Upper lobe of left lung (tissue), 6 donors: ENCODE data around the gene BCL10. TPM values are rescaled to one million over a fixed set of nuclear protein-coding genes. Genes with fewer than 3 reads are reported as not detected.

ENCODE experiments used
- ATAC-seq, 2 donors: fragments of 200-7000 bp; cut with Tn5 transposase; one replicate each; pipeline ENCODE4 v1.9.1; 2022; ENCODE audit warnings: mild to moderate bottlenecking in 2 of 2, moderate library complexity in 2 of 2; ENCODE audit not compliant: low FRiP score in 2 of 2
- DNase-seq, 2 donors: peaks; one replicate each; pipeline ENCODE4 v3.0.0-alpha.2; 2019 to 2020
- H3K27ac ChIP-seq, 4 donors: fragments of 200-600 bp; sonication (generic); one replicate each; pipeline ENCODE4 v1.5.1; 2016 to 2019
- H3K27me3 ChIP-seq, 4 donors: fragments of 200-600 bp; sonication (generic); one replicate each; pipeline ENCODE4 v1.5.1; 2017 to 2019
- H3K36me3 ChIP-seq, 4 donors: fragments of 200-600 bp; sonication (generic); one replicate each; pipeline ENCODE4 v1.5.1; 2016 to 2019
- H3K4me1 ChIP-seq, 4 donors: fragments of 200-600 bp; sonication (generic); one replicate each; pipeline ENCODE4 v1.5.1; 2018 to 2019
- H3K4me3 ChIP-seq, 4 donors: fragments of 200-600 bp; sonication (generic); one replicate each; pipeline ENCODE4 v1.5.1; 2017 to 2019; ENCODE audit warnings: mild to moderate bottlenecking in 2 of 4, moderate library complexity in 1 of 4
- H3K9me3 ChIP-seq, 4 donors: fragments of 200-600 bp; sonication (generic); one replicate each; pipeline ENCODE4 v1.5.1; 2018 to 2019
- EP300 ChIP-seq, 4 donors: sonication (generic); formaldehyde crosslinking; IDR thresholded peaks; one replicate each; pipeline ENCODE4 v1.5.1; 2017; ENCODE audit warnings: antibody characterized with exemption in 4 of 4, control low read depth in 2 of 4
- POLR2A ChIP-seq, 4 donors: fragments of 450-650 bp; IDR thresholded peaks; one replicate each; pipeline ENCODE4 v1.5.1; 2016 to 2017; ENCODE audit warnings: antibody characterized with exemption in 4 of 4, mild to moderate bottlenecking in 2 of 4
- POLR2AphosphoS5 ChIP-seq, 2 donors: sonication (generic); formaldehyde crosslinking; IDR thresholded peaks; one replicate each; pipeline ENCODE4 v1.5.1; 2017; ENCODE audit warnings: antibody characterized with exemption in 2 of 2
- WGBS, 2 donors: methylation state at CpG; one replicate each; pipeline ENCODE4 v1.1.5; 2017 to 2018; 5-methylcytosine and 5-hydroxymethylcytosine counted together
- total RNA-seq, 6 donors: library from RNA; depleted of rRNA in 4 of 6; stranded (reverse); fragments of >200 nt in 4 of 6; gene quantifications; one replicate each; pipeline versions ENCODE4 v1.1.0 to v1.2.1, GENCODE V29; 2016 to 2021
- TF ChIP-seq, protein P1 (sequence below), 6 experiments: fragments of 450-650 bp in 4 of 6; fragments of 200-600 bp in 2 of 6; sonication (generic) in 2 of 6; IDR thresholded peaks; one replicate each; pipeline ENCODE4 v1.5.1; 2016 to 2019; ENCODE audit warnings: antibody characterized with exemption in 6 of 6
- donor health status: DM: no; HTN: no; CAD: no; lungs with moderate emphysema.
- donor health status: DM: no; HTN: yes; CAD: no; lungs with severe emphysema.

The BCL10 gene
- total RNA-seq, 6 donors from 2014 or later: 14.5 to 31.0 (median 20.4) TPM

DNA sequence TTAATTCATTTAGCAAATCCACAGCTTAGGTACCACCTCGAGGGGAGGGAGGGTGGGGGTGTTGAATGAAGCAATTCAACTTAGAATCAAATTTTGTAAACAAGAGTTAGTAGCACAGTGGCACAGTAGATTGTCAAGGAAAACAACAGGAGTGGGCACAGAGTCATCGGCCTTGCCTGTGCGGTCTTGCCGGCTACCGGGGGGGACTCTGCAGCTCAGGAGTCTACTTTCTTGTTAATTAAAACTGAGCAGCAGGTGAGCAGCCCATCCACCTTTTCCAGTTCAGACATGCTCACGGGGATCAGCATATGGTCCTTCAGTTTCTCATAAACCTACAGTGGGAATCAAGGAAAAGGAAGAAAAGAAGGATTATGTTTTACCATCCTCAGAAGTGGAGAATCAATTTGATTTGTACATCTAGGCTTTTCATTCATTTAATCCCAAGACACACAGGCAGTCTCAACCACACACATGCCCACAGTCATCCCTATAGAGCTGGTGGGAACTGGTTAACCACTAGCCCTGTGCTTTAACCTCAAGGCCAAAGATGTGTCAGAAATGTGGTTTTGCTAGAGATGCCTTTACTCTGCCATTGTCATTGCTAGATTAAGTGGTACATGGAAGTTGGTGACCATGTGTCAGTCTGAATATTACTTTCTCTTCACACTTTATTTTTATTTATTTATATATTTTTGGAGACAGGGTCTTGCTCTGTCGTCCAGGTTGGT is 45.0 kb upstream of the BCL10 start:
- no peaks in the 10 kb centered on the region for H3K27me3 ChIP-seq
- H3K9me3 ChIP-seq: no peaks in the 10 kb centered on the region
- WGBS, 2 donors: 84 to 88% methylated on average over 7 of the region's 7 CpGs
- no peak overlapping the region for H3K27ac ChIP-seq
- H3K36me3 ChIP-seq: no peaks in the 10 kb centered on the region
- TF ChIP-seq, protein P1, sequence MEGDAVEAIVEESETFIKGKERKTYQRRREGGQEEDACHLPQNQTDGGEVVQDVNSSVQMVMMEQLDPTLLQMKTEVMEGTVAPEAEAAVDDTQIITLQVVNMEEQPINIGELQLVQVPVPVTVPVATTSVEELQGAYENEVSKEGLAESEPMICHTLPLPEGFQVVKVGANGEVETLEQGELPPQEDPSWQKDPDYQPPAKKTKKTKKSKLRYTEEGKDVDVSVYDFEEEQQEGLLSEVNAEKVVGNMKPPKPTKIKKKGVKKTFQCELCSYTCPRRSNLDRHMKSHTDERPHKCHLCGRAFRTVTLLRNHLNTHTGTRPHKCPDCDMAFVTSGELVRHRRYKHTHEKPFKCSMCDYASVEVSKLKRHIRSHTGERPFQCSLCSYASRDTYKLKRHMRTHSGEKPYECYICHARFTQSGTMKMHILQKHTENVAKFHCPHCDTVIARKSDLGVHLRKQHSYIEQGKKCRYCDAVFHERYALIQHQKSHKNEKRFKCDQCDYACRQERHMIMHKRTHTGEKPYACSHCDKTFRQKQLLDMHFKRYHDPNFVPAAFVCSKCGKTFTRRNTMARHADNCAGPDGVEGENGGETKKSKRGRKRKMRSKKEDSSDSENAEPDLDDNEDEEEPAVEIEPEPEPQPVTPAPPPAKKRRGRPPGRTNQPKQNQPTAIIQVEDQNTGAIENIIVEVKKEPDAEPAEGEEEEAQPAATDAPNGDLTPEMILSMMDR (IDR thresholded peaks at IDR 0.05): no peak
- no peak for TF ChIP-seq POLR2AphosphoS5 (IDR thresholded peaks at IDR 0.05)
- TF ChIP-seq EP300 (IDR thresholded peaks at IDR 0.05): no peak
- no peak for TF ChIP-seq POLR2A (IDR thresholded peaks at IDR 0.05)
- peaks cover 0 to 2% (median 0%) of the 10 kb centered on the region in 4 donors for H3K4me1 ChIP-seq
- no peak overlapping the region for H3K4me3 ChIP-seq
- ATAC-seq: no peak
- no peak for DNase-seq

DNA sequence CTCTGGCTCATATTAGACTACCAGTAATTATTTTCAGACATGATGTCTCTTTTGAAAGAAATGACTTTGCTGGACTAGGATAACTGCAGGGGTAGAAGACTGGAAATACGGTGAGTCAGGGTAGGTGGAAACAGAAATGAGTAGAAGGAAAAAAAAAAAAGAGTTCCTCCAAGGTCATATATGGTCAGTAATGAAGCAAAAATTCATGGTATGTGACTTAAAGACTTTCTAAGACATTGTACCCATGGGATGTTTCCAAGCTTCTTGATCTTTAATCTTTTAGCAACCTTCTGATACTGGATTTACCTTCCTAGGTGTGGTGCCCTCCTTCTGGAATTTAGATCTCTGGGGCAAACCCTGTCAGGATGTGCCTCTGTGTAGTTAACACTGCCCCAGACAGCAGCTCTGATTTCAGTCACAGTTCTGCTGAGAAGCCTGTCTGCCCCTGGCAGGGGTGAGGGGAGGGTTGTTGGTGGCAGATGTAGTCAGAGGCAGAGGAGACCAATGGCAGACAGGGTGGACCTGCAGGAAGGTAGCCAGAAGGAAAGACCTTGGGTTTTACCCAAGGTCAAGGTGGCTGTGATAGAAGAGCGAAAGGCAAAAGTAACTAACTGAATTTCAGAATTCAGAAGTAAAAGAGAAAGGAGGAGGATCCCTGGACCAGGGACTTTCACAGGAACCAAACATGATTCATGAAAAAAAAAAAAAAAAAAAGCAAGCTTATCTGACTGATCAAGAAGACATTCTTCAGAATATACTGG is 44.1 kb upstream of the BCL10 start:
- Histone ChIP-seq H3K27ac (peak overlapping the region in 1 of 4 donors; percentile 17), H3K4me3 (no peak overlapping the region), H3K4me1 (peaks cover 0 to 2% (median 0%) of the 10 kb centered on the region in 4 donors), H3K9me3 (no peaks in the 10 kb centered on the region), H3K36me3 (no peaks in the 10 kb centered on the region), H3K27me3 (no peaks in the 10 kb centered on the region)
- DNase-seq (no peak), ATAC-seq (no peak)
- WGBS, 2 donors: 76 to 81% methylated on average over 2 of the region's 2 CpGs
- TF ChIP-seq POLR2A (IDR thresholded peaks at IDR 0.05) (no peak), POLR2AphosphoS5 (IDR thresholded peaks at IDR 0.05) (no peak), EP300 (IDR thresholded peaks at IDR 0.05) (no peak)
- TF ChIP-seq, protein P1 (IDR thresholded peaks at IDR 0.05): no peak

DNA sequence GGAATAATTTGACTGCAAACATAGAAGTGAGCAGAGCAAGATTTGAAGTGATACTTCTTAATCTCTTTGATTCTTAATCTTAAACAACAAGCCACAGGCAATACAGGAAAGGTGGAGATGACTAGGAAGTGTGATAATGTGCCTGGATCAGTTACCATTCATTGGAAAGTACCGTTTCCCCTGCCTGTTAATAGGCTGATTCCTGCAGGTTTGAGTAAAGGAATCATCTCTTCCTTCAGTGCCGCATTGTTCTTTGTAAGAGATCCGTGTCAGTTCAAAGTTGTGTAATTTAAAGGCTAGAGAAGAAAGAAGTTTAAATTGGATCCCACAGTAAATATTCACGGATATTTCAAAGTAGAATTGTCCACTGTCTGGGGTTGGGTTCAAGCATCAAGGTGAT is 43.5 kb upstream of the BCL10 start:
- H3K4me1 ChIP-seq: peaks cover 0 to 4% (median under 1%) of the 10 kb centered on the region in 4 donors
- peak overlapping the region in 1 of 4 donors; percentile 17 for H3K27ac ChIP-seq
- H3K36me3 ChIP-seq: no peaks in the 10 kb centered on the region
- ATAC-seq (no peak), DNase-seq (no peak)
- 53 to 57% methylated on average over 4 of the region's 4 CpGs for WGBS, 2 donors
- H3K9me3 ChIP-seq: no peaks in the 10 kb centered on the region
- no peaks in the 10 kb centered on the region for H3K27me3 ChIP-seq
- no peak overlapping the region for H3K4me3 ChIP-seq
- TF ChIP-seq POLR2AphosphoS5 (IDR thresholded peaks at IDR 0.05) (no peak), POLR2A (IDR thresholded peaks at IDR 0.05) (no peak), EP300 (IDR thresholded peaks at IDR 0.05) (no peak)
- TF ChIP-seq, protein P1 (IDR thresholded peaks at IDR 0.05): no peak

DNA sequence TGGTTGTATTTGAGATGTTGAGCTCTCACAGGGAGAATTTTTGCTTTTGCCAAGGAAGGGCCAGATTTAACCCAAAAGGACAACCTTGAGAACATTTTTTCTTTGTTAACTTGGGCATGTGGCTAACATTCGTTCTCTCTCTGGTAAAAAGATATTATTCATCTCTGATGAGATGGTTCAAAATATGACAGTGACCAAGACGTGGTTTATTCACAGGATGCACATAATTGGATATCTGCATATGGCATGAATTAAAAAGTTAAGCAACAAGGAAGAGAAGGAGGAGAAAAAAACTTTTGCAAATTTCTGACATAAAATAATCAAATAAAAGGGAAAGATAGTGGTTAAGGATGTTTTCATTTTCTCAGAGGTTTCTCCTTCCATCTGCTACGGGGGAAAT is 43.1 kb upstream of the BCL10 start:
- Histone ChIP-seq H3K4me1 (peaks cover 0 to 9% (median 4%) of the 10 kb centered on the region in 4 donors), H3K27ac (no peak overlapping the region), H3K4me3 (no peak overlapping the region), H3K9me3 (no peaks in the 10 kb centered on the region), H3K27me3 (no peaks in the 10 kb centered on the region), H3K36me3 (no peaks in the 10 kb centered on the region)
- TF ChIP-seq POLR2AphosphoS5 (IDR thresholded peaks at IDR 0.05) (no peak), POLR2A (IDR thresholded peaks at IDR 0.05) (no peak), EP300 (IDR thresholded peaks at IDR 0.05) (no peak)
- TF ChIP-seq, protein P1 (IDR thresholded peaks at IDR 0.05): no peak
- DNase-seq (no peak), ATAC-seq (no peak)
- 57 to 63% methylated on average over 3 of the region's 3 CpGs for WGBS, 2 donors
